HCT116 (cell line): Measurements from ENCODE around the gene RBM19. TPM values are rescaled to one million over a fixed set of nuclear protein-coding genes. Genes with fewer than 3 reads are reported as not detected.

Experiments
- ATAC-seq: fragments of 200-7000 bp; cut with Tn5 transposase; 2 replicates; pipeline ENCODE4 v1.9.1; 2020; ENCODE audit warnings: mild to moderate bottlenecking, moderate library complexity
- BruUV-seq: library from RNA; stranded (reverse); fragments of 400-500 nt; replicated peaks from 2 replicates; lab custom pipeline; 2021; lab: Mats Ljungman, UMichigan
- CTCF ChIA-PET: fragments of 300-600 bp; sonication (Branson Sonifier 250); formaldehyde crosslinking; loops from one replicate; lab custom pipeline; 2021; ENCODE audit warnings: antibody characterized with exemption; lab: Charles Lee
- POLR2A ChIA-PET: fragments of 300-600, 350-600 bp; sonication (Branson Sonifier 250); formaldehyde crosslinking; loops from one replicate; lab custom pipeline; 2021; ENCODE audit warnings: antibody characterized with exemption; lab: Charles Lee
- RAD21 ChIA-PET, 2 experiments: fragments of 300-600 bp; sonication (Branson Sonifier 250); formaldehyde crosslinking; loops; one replicate each; lab custom pipeline; 2023; ENCODE audit warnings: low total read pairs in 2 of 2; ENCODE audit not compliant: uncharacterized antibody in 2 of 2, unreplicated experiment in 2 of 2, low non-redundant PET in 1 of 2; lab: Charles Lee
- DNase-seq: peaks from one replicate; pipeline ENCODE4 v3.0.0-alpha.2; 2010; ENCODE audit warnings: low read depth, low spot score
- H2AFZ ChIP-seq: fragments of 200-600 bp; shearing (Covaris generic), sonication (generic); 2 replicates; pipeline ENCODE4 v1.6.1; 2017; ENCODE audit warnings: low read depth, mixed run types, mixed read lengths, antibody characterized with exemption, low read length; ENCODE audit not compliant: poor library complexity, severe bottlenecking
- H3K27ac ChIP-seq: 2 replicates; pipeline ENCODE4 v1.5.1; 2012; ENCODE audit warnings: low read depth, low read length
- H3K27me3 ChIP-seq: fragments of 200-600 bp; sonication (generic); 2 replicates; pipeline ENCODE4 v1.6.1; 2016; ENCODE audit warnings: mixed run types, low read length, mixed read lengths; ENCODE audit not compliant: insufficient read depth
- H3K36me3 ChIP-seq, 2 experiments: fragments of 200-500 bp in 1 of 2; fragments of 200-600 bp in 1 of 2; sonication (Bioruptor generic) in 1 of 2; sonication (generic) in 1 of 2; 2 replicates each; pipeline versions ENCODE4 v1.5.1 to v1.6.1; 2014 to 2016; ENCODE audit warnings: low read length in 2 of 2, inconsistent platforms in 1 of 2, mixed read lengths in 1 of 2, mixed run types in 1 of 2; ENCODE audit not compliant: insufficient read depth in 2 of 2, control insufficient read depth in 1 of 2
- H3K4me1 ChIP-seq, 2 experiments: fragments of 200-600 bp in 1 of 2; sonication (generic) in 1 of 2; 2 replicates each; pipeline versions ENCODE4 v1.5.1 to v1.6.1; 2012 to 2017; ENCODE audit warnings: low read length in 2 of 2, inconsistent platforms in 1 of 2, mild to moderate bottlenecking in 1 of 2, mixed read lengths in 1 of 2, mixed run types in 1 of 2, moderate library complexity in 1 of 2; ENCODE audit not compliant: insufficient read depth in 2 of 2, control insufficient read depth in 1 of 2
- H3K4me2 ChIP-seq: fragments of 200-600 bp; sonication (generic); 2 replicates; pipeline ENCODE4 v1.6.1; 2017; ENCODE audit warnings: mixed run types, low read length, mixed read lengths
- H3K4me3 ChIP-seq, 2 experiments: fragments of 200-600 bp in 1 of 2; sonication (generic) in 1 of 2; replicated peaks in 1 of 2; 2 replicates each; pipeline ENCODE4 v1.5.1; 2011 to 2016; ENCODE audit warnings: low read length in 2 of 2, control low read depth in 1 of 2, low read depth in 1 of 2, mild to moderate bottlenecking in 1 of 2, mixed read lengths in 1 of 2, mixed run types in 1 of 2
- H3K79me2 ChIP-seq: fragments of 200-600 bp; sonication (generic); 2 replicates; pipeline ENCODE4 v1.6.1; 2017; ENCODE audit warnings: mild to moderate bottlenecking, mixed run types, low read length, moderate library complexity, mixed read lengths; ENCODE audit not compliant: insufficient read depth
- H3K9ac ChIP-seq: fragments of 200-600 bp; sonication (generic); 2 replicates; pipeline ENCODE4 v1.6.1; 2016; ENCODE audit warnings: low read length, mixed read lengths
- H3K9me2 ChIP-seq: fragments of 200-600 bp; sonication (generic), shearing (Covaris generic); 2 replicates; pipeline ENCODE4 v1.6.1; 2017; ENCODE audit warnings: mixed run types, mild to moderate bottlenecking, moderate library complexity; ENCODE audit not compliant: insufficient read depth
- H3K9me3 ChIP-seq, 2 experiments: fragments of 200-500 bp in 1 of 2; fragments of 200-600 bp in 1 of 2; sonication (Bioruptor generic) in 1 of 2; sonication (generic) in 1 of 2; 2 replicates each; pipeline ENCODE4 v1.6.1; 2014 to 2017; ENCODE audit warnings: low read length in 2 of 2, mixed read lengths in 2 of 2, inconsistent platforms in 1 of 2, low read depth in 1 of 2, mild to moderate bottlenecking in 1 of 2, mixed run types in 1 of 2, moderate library complexity in 1 of 2; ENCODE audit not compliant: control insufficient read depth in 1 of 2, insufficient read depth in 1 of 2
- H4K20me1 ChIP-seq: fragments of 200-600 bp; sonication (generic), shearing (Covaris generic); 2 replicates; pipeline ENCODE4 v1.6.1; 2017; ENCODE audit warnings: mixed run types, mild to moderate bottlenecking, moderate library complexity; ENCODE audit not compliant: insufficient read depth
- ATF3 ChIP-seq: IDR thresholded peaks from 2 replicates; pipeline ENCODE4 v1.6.1; 2012
- CBX3 ChIP-seq: IDR thresholded peaks from 2 replicates; pipeline ENCODE4 v1.6.1; 2012; ENCODE audit warnings: low read depth
- CEBPB ChIP-seq: IDR thresholded peaks from 2 replicates; pipeline ENCODE4 v1.6.1; 2012; ENCODE audit warnings: low read depth
- CTCF ChIP-seq, 3 experiments: fragments of 200-600 bp in 1 of 3; sonication (generic) in 1 of 3; IDR thresholded peaks in 2 of 3; conservative IDR thresholded peaks in 1 of 3; 2 replicates each; pipeline ENCODE4 v1.5.1; 2012 to 2017; ENCODE audit warnings: low read depth in 2 of 3, low read length in 2 of 3, antibody characterized with exemption in 1 of 3, borderline replicate concordance in 1 of 3, control low read depth in 1 of 3, mild to moderate bottlenecking in 1 of 3, mixed read lengths in 1 of 3, mixed run types in 1 of 3, moderate library complexity in 1 of 3; ENCODE audit not compliant: insufficient read depth in 1 of 3
- EGR1 ChIP-seq: IDR thresholded peaks from 2 replicates; pipeline ENCODE4 v1.6.1; 2012; ENCODE audit warnings: low read depth
- EZH2phosphoT487 ChIP-seq: fragments of 200-600 bp; IDR thresholded peaks from 2 replicates; pipeline ENCODE4 v1.6.1; 2018; ENCODE audit warnings: antibody characterized with exemption, borderline replicate concordance
- FOSL1 ChIP-seq: IDR thresholded peaks from 2 replicates; pipeline ENCODE4 v1.6.1; 2012; ENCODE audit warnings: low read depth
- JUND ChIP-seq: IDR thresholded peaks from 2 replicates; pipeline ENCODE4 v1.6.1; 2012
- SIN3A ChIP-seq: IDR thresholded peaks from 2 replicates; pipeline ENCODE4 v1.6.1; 2012; ENCODE audit warnings: low read depth
- SP1 ChIP-seq: IDR thresholded peaks from 2 replicates; pipeline ENCODE4 v1.6.1; 2012; ENCODE audit warnings: low read depth
- intact Hi-C: fragments of 100-400 bp; cut with micrococcal nuclease; formaldehyde crosslinking; loops from 2 replicates; pipeline ENCODE4 v1.10.0; 2022
- total RNA-seq: library from RNA; stranded (reverse); gene quantifications from one replicate; pipeline ENCODE4 v1.2.1, GENCODE V29; 2021; ENCODE audit not compliant: unreplicated experiment

RBM19 gene
- total RNA-seq, 1 experiment from 2014 or later, result 30.7 TPM

- ATAC-seq (no peak), DNase-seq (no peak)
- Histone ChIP-seq H3K9me3 (no peaks in the 10 kb centered on the region), H3K27me3 (no peaks in the 10 kb centered on the region), H3K79me2 (no peaks in the 10 kb centered on the region), H3K9me2 (no peaks in the 10 kb centered on the region), H4K20me1 (0 out of 2 replicates have a peak, but pooled peaks cover 2% of the 10 kb centered on the region), H3K4me1 (peaks cover 4 to 14% of the 10 kb centered on the region in 2 experiments)
- POLR2A ChIA-PET, result no interaction called here
- RAD21 ChIA-PET, result no interaction called here
- BruUV-seq, result no TSS peak
- TF ChIP-seq ATF3, result no peak
- TF ChIP-seq SP1, result no peak
- TF ChIP-seq EGR1, result no peak
- no peak for TF ChIP-seq CBX3
- TF ChIP-seq, all 23 proteins: peak for 0
- Histone ChIP-seq H3K4me2 (no peak overlapping the region), H3K4me3 (no peak overlapping the region), H3K27ac (no peak overlapping the region), H2AFZ (no peak overlapping the region), H3K36me3 (0 out of 4 replicates have a peak, but pooled peaks cover 0 to 2% of the 10 kb centered on the region in 2 experiments), H3K9ac (no peak overlapping the region)
- CTCF ChIA-PET, result no interaction called here
- intact Hi-C loops, result no loop called here
These were observed 76.1 kb downstream of the RBM19 start for GRCh38 chr12:113889891-113890581.

- Histone ChIP-seq H4K20me1 (0 out of 2 replicates have a peak, but pooled peaks cover 3% of the 10 kb centered on the region), H3K9me3 (no peaks in the 10 kb centered on the region), H3K27me3 (no peaks in the 10 kb centered on the region), H3K36me3 (0 out of 4 replicates have a peak, but pooled peaks cover 0 to 3% of the 10 kb centered on the region in 2 experiments), H3K9ac (no peak overlapping the region), H3K4me2 (no peak overlapping the region), H2AFZ (no peak overlapping the region), H3K4me1 (peaks cover 4 to 14% of the 10 kb centered on the region in 2 experiments)
- BruUV-seq, result no TSS peak
- POLR2A ChIA-PET, result no interaction called here
- TF ChIP-seq CTCF (IDR thresholded peaks at IDR 0.05 in 2 of 3, conservative IDR thresholded peaks at IDR 0.05 in 1 of 3; ENCODE audit: borderline replicate concordance in 1 of 3, insufficient read depth in 1 of 3, low read depth in 2 of 3, low read length in 2 of 3) (no peak), SIN3A (no peak), JUND (no peak), EZH2phosphoT487 (no peak), CEBPB (no peak), EGR1 (no peak), FOSL1 (no peak)
- TF ChIP-seq, all 23 proteins: peak for 0
- intact Hi-C loops, result no loop called here
- no peak for DNase-seq
- Histone ChIP-seq H3K79me2 (no peaks in the 10 kb centered on the region), H3K9me2 (no peaks in the 10 kb centered on the region), H3K4me3 (no peak overlapping the region), H3K27ac (no peak overlapping the region)
- RAD21 ChIA-PET, result no interaction called here
- CTCF ChIA-PET, result no interaction called here
- no peak for ATAC-seq
These were observed 77.0 kb downstream of the RBM19 start for GRCh38 chr12:113889076-113889475.
